NCI-H2227 (cell line): ENCODE data around the gene IRX1.

Source experiments
- DNase-seq: peaks from one replicate; lab custom pipeline; 2025; ENCODE audit not compliant: unreplicated experiment; lab: John Stamatoyannopoulos, UW

The IRX1 gene

DNA sequence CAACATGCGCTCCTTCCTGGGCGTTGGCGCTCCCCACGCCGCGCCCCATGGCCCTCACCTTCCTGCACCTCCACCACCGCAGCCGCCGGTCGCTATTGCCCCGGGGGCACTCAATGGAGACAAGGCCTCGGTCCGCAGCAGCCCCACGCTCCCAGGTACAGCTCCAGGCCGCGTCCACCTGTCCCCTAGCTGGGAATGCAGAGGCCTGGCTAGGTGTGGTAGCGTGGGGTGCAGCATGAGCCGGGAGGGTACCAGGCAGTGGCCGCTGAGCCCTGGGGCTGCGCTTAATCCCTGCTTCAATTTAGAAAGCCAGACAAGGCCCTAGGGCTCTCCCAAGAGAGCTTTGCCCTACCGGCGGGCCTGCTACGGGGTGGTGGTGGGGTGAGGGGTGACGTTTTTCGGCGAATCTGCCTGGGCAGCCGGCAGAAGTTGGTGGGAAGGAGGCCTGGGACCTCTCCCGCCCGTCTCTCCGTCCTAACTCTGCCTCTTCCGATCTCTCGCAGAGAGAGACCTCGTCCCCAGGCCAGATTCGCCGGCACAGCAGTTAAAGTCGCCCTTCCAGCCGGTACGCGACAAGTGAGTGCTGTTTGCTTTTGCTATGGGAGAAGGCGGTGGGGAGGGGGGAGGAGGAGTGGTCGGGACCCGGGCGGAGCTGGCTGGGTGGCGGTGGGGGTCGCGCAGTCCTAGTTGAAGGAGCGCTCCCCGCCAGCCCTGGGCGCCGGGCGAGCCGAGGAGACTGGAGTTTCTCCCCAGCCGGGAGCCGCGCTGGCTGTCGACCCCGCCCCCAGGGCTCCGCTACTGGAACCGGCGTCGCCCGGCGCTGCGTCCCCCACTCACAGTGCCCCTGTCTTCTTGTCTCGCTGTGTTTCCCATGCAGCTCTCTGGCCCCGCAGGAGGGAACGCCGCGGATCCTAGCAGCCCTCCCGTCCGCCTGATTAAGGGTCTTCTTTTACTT, 4.8 kb downstream of the IRX1 start:
- DNase-seq, result no peak

DNA sequence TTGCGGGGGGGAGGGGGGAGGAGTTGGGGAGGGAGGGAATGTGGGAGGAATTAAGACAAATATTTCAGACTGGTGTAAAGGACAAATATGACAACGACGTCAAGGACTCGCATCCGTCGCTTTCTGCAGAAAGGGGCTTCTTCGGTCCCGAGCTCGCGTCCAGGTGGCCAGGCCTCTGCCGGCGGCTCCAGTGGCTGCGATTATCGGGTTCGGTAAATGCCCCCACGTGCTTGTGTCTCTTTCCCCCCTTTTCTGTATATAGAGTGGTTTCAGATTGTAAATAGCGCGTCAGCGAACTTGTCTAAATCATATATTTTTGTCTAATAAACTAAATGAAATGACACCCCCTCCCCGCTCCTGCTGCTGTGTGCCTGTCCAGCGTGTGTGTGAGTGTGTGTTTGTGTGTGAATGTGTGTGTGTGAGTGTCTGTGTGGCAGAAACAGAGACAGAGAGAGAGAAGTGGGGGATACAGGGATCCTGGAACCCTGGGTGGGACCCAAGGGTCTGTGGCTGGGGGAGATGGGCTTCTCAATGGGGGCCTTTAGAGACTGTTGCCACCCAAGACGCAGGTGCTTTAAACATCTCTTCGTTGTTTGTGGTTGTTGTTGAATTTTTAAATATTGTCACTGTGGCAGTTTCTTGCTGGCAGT, 5.6 kb downstream of the IRX1 start:
- DNase-seq, result no peak

DNA sequence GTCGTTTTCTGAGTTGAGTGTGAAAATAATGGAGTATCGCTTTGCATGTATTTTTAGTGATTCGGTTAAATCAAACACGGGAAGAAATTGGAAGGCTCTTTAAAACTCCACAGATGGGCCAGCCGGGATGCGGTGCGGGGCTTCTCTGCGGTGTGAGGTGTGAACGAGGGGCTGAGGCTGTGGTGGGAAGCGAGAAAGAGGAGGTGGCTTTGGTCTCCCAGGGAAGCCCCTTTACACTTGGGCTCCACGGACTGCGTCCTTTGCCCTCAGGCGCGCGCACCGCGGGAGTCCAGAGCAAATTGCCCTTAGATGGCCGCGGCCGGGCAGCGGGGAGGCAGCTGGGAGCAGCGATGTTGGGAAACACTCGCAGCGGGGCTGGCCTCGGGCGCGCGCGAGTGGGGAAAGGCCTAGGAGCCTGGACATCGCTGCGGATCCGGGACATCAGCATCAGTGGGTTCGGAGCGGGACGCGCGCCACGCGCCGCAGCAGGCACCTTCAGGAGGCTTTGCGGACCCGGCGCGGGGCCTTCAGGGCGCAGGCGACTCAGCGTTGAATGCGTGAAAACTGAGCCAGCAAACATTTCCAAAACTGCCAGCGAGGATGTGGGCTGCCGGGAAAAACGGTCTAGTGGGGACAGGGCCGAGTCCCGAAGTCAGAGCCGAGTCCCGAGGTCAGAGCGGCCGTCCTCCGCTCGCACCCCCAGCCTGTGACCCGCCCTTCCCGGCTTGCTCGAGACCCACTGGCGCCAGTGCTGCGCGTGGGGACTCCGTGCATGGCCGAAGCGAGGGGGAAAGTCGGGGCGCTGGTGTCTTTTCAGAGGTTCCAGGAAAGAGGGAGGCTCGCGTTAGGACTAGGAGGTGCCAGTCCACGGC, 6.5 kb downstream of the IRX1 start:
- DNase-seq, result no peak

DNA sequence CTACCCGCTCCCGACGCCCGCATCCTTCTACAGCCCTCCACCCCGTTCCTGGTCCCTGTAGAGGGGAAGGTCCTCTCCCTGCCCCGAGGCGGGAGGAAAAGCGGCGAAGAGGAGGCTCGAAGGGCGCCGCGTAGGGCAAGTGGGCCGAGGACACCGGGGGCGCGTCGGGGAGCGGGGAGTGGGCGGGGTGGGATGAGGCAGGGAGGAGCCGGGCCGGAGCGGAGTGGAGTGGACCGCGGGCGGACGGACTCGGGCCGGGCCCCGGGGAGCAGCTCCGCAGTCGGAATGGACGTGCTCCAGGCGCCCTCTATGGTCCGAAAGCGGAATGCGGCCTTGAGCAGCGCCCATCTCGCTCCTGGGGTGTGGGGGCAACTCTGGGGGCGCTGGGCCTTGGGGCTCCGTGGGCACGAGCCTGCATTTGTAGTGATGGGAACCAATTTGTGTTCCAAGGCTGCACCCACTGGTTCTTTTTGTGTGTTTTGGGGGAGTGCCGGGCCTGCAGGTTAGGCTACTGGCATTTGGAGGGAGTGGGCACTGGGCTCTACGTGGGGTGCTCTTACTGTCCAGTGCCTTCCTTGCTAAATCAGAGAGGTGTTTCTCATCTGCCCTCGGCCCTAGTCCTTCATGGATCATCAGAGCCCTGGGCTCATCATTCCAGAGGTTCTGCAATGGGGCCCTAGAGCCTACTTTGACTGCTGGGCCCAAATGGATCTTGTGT, 7.3 kb downstream of the IRX1 start:
- no peak for DNase-seq

DNA sequence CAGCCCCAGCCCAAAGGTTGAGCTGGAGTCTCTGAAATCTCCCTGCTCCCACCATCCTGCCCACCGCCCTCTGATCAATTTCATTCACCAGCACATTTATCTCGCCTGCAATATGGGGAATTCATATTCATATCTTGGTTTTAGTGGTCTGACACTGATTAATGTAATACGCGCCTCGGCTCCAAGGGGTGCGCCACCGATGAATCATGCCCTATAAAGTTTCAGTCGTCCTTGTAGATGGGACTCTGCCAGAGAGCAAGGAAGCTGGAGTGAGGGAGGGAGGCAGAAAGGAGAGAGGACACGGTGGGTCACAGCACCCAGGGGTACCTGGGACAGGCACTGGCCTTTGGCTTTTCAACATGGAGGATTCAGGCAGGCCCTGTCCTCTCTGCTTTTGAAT, 8.9 kb downstream of the IRX1 start:
- DNase-seq, result no peak

DNA sequence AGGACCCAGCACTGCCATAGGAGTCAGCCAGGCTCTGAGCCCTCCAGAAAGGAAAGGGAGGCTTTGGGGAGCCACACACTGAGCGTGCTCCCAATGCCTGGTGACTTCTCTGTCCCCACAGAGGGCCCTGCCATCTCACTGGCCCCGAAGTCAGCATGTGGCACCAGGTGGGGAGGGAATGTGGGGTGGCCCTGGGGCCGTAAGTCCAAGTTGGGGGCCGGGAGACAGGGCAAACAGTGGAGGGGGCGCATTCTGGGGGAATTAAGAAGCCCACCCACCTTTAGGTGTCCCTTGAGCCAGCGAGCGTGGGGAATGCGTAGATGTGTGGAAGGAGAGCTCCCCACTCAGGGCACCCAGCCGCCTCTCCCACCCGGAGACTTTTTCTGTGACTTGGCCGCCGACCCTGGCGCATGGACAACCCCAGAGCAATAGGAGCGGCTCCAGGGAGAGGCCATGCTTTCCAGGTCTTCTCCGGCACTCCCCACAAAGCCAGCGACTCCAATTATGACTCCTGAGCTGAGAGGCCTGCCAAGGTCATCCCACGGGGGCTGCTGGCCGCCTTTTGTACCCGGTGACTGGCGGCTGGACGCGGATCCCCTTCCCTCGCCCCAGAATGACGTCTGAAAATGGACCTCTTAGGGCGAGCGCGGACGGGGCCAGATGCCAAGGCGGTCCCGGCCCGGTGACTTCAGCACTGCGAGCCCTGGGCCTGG, 9.8 kb downstream of the IRX1 start:
- no peak for DNase-seq

DNA sequence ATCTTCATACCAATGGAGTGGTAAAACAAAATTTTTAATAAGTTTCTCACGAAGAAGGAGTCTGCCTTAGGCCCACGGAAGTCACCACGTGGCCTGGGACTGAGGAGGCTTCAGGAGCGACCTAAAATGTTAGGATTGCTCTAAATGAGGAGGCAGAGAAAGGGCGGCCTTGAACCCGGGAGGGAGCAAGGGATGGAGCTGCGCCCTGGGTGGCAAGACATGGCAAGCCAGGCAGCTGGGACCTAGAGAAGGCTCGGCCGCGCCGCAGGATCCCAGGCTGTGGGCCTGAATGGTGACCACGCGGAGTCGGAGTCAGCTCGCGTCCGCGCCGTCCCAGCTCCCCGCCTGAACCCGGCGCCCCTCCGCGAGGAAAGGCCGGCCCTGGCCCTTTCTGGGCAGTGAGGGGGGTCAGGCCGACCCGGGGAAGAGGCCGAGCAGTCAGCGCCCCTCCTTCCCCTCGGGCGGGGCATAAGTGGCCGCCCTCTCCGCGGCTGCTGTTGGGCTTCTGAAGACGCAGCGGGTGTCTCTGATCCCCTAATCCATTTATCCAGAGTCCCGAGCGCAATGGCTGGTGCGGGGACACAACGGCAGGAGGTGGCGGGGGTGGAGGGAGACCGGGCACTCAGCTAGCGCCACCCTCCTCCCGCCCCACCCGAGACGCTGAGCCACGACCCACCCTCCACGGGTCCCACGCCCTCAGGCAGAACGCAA, 10.6 kb downstream of the IRX1 start:
- DNase-seq, result no peak

DNA sequence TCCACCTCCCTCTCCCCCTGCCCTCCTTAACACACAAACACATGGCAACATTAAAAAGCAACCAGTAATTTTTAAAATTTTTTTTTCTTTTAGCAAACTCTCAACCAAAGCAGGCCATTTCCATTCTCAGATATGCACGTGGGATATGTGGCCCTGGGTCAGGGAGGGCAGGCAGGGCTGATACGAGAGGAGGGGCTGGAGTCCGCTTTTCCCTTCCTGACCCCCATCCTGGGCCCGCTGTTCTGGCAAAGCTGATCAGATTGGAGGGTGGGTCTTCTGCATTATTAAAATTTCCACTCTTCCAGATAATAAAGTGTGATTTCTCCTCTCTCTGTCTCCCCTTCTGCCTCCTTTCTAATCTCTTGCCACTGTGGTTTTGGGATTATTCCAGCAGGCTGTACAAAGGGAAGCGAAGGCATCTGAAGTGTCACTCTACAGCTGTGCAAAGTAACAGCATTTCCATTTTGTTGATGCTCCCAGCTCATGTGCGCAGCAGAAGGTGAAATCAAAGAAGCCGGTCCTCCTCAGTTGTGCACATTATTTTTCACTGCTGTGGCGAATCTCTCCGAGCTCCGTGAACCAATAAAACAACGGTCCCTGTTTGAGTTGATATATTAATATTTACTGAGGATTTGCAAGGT, 12.0 kb downstream of the IRX1 start:
- no peak for DNase-seq

DNA sequence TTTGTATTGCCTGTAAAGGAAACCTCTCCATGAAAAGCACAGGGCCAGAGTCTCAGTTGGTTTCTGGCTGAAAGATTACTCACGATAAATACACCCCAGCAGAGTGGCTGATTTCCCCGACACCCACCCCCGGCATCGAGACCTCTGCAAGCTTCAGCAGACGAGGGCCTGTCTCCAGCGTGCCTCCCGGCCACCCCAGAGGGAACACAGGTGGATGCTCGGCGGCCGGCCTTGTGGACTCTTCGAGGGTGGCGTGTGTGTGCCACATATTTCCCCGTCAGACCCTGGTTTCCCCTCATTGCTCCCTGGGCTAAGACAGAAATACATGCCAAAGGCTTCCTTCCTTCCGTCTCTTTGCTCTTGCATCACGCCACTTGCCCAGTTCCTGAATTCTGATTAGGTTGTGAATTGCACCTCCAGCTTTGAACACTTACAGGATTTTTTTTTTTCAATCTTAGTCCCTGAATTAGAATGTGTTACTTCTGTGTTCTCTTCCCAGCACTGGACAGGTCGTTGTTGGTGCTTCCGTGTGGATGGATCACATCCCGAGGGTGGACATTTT, 13.6 kb downstream of the IRX1 start:
- no peak for DNase-seq

DNA sequence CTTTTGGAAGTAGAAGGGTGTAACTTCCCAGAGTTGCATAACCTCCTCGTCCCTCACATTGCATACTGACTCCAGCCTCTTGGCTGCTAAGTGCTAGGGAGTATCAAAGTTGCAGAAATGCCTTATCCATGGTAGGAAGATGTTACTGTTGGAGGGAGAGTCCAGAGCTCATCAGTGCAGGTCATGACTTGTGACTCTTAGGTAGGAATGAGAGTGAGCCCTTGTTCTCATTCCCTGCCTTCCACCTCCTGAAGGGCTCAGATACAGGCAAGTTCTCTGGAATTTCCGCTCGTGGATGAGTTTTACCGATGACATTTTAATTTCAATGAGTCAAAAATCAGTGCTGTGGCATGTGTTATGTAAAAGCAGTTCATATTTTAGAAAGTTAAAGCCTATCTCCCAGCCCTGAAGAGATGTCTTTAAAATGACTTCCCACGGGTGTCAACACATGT, 17.0 kb downstream of the IRX1 start:
- DNase-seq, result no peak

DNA sequence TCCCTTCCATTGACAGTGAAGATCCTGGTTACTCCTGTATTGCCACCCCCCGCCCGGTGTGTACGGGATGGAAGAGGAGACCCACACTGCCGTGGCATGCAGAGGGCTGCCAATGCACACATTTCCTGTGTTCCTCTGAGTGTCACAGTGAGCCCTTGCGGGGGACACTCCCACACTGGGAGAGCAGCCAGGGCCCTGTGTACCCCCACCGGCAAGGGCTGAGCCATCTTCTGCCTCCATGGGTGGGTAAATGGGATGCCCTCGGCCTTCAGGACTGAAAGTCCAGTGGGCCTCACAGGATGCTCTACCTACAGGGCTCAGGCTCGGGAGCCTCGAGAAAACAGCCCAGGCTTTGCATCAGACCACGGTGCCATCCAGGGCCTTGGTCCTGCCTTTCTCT, 18.1 kb downstream of the IRX1 start:
- DNase-seq, result no peak

DNA sequence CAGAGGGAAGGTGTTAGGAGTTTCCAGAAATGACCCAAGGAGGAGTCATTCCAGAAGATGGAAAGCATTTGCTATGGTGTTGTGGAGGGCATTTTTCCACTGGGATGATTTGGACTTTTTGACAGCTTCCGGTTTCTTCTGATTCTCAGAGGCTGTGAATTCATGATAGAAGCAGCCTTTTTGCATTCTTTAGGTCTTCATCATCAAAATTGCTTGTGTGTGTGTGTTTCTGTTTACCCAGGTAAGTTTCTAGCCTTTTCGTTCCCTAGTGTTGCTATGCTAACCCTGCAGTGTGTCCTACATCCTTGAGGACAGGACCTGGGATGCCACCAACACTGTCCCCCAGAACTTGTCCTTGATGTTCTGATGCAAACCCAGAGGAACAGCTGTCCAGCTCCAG, 19.6 kb downstream of the IRX1 start:
- no peak for DNase-seq

DNA sequence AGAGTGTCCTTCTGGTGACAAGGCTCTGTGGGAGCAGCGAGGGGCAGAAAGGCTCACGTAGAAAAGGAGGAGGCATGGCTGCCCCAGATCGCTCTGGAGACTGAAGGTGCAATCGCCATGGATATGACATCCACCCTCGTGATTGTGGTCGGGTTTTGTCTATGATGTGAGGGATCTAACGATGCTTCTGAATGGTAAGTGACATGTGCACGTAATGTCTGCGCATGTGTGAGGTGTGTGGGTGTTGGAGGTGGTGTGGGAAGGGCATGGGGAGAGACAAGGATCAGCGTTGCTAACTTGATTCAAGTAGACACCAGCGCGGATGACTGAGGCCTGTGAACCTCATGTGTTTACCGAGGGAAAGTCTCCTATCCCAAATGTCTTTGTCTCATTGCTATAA, 20.2 kb downstream of the IRX1 start:
- no peak for DNase-seq

DNA sequence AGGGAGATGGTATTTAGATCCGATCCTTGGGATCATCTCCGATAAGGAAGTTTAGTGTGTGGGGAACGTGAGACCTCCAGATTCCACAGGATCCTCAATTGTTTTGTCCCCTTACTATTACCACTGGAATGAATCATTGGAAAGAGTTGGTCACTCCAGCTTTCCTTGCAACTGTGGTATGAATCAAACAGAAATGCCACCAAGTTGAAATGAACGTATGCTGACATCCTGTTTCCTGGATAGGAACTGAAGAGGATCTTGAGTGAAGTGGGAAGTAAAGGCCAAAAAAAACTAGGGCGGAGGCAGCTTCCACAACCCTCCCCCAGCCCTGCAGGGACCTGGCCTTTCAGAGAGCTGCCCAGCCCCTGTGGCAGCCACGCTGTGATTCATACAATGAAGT, 23.9 kb downstream of the IRX1 start:
- no peak for DNase-seq

DNA sequence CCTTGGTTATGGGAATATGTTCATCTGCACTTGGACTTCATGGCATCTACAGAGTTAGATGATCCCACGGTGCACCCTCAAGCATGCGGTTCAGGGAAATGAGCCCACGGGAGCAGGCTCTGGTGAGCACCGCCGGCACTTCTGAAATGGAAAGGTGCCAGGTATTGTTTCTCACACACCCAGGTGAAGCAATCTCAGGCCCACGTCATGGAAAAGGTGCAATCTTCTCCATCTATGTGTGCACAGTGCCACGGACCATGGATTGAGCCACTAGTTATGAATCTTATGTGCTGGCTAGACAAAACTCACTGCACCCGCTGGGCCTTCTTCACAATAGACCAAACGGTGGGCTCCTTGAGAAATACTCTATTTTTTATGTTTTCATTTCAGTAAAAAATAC, 27.3 kb downstream of the IRX1 start:
- no peak for DNase-seq

DNA sequence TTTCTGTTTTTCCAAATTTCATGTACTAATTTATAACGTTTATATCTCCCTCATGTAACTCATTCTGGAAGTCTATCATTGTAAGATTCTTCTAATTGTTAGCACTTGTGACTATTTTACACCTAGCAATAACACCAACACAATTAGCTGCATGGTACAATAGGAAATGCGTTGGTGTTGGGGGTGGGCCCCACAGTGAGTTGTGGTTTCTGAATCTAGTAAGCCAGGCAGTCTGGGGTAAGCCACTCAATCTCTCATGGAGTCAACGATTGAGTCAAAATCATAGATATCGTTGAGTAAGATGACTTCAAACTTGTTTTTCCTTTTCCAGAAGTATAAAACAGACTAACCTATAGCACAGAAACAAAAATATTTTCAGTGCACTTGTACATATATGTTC, 30.0 kb downstream of the IRX1 start:
- no peak for DNase-seq

DNA sequence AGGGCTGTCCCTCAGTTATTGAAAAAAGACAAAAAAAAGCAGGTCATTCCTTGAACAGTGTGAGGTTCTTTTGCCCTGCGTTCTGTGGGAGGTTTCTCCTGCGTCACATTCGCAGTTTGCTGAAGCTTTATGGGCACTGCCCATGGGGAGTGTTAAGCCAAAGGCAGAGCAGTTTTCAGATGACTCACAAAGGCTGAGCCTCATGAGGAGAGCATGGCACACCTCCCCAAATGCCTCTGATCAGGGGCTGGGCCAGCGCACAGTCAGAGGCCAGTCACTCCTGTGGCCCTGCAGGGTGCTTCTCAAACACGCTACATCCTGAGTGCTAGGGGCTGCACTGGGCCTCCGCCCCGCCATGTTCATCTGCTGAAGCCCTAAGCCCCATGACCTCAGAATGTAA, 38.4 kb downstream of the IRX1 start:
- no peak for DNase-seq

DNA sequence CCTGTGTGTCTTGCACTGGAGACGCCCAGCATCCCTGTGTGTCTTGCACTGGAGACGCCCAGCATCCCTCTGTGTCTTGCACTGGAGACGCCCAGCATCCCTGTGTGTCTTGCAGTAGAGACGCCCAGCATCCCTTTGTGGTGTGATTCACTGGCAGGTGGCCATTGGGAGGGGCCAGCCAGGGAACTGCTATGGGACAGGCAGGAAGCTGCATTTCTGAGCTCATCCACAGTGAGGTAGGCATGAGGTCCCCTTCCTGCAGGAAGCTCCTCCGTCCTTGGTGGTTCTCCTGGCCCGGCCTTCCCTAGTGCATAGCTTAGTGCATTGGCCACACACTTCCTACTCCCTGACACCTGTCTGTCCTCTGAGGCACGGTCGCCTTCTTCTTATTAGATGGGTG, 43.5 kb downstream of the IRX1 start:
- no peak for DNase-seq

DNA sequence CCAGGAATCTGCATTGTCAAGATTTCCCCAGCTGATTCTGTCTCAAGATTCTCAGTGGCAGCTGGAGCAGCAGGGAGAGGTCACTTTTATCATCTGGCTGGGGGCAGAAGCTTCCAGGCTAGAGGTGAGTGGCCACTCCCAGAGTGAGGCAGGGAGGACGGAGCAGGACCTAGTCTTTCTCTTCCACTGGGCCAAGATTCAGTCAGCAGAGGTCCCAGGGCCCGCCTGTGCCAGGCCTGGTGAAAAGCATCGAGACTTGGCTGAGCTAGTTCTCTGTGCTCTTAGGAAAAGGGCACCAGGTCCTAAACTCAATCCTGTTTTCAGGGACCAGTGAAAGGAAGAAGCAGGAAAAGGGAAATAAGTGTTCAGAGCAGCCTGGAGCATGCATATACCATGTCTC, 46.6 kb downstream of the IRX1 start:
- DNase-seq, result no peak
